Fibroblast of lung (primary cell): ENCODE data around the gene KLK8. TPM values are rescaled to one million over a fixed set of nuclear protein-coding genes. Genes with fewer than 3 reads are reported as not detected.

Experiments used
- DNase-seq, 2 donors: peaks; one replicate each; pipeline versions ENCODE4 v3.0.0 to v3.0.0-alpha.2; 2010; ENCODE audit warnings: low read depth in 2 of 2
- H2AFZ ChIP-seq: 2 replicates; pipeline ENCODE4 v1.5.1; 2012; ENCODE audit warnings: low read length, control low read depth, inconsistent platforms
- H3K27ac ChIP-seq: 2 replicates; pipeline ENCODE4 v1.5.1; 2011; ENCODE audit warnings: low read length, control low read depth; ENCODE audit not compliant: insufficient read depth
- H3K27me3 ChIP-seq: 2 replicates; pipeline ENCODE4 v1.5.1; 2011; ENCODE audit warnings: mild to moderate bottlenecking, low read length; ENCODE audit not compliant: control insufficient read depth, insufficient read depth
- H3K36me3 ChIP-seq: 2 replicates; pipeline ENCODE4 v1.5.1; 2011; ENCODE audit warnings: low read length; ENCODE audit not compliant: control insufficient read depth, insufficient read depth
- H3K4me1 ChIP-seq: 2 replicates; pipeline ENCODE4 v1.5.1; 2011; ENCODE audit warnings: low read length; ENCODE audit not compliant: control insufficient read depth, insufficient read depth; ENCODE audit errors: extremely low read depth
- H3K4me2 ChIP-seq: 2 replicates; pipeline ENCODE4 v1.5.1; 2011; ENCODE audit warnings: low read length, control low read depth; ENCODE audit not compliant: insufficient read depth; ENCODE audit errors: extremely low read depth
- H3K4me3 ChIP-seq, 4 experiments: fragments of 200-600 bp in 1 of 4; sonication (generic) in 1 of 4; replicated peaks in 1 of 4; 2 replicates each; pipeline ENCODE4 v1.5.1; 2011 to 2016; ENCODE audit warnings: low read length in 4 of 4, low read depth in 3 of 4, mild to moderate bottlenecking in 3 of 4, control low read depth in 2 of 4, inconsistent platforms in 1 of 4, mixed read lengths in 1 of 4; ENCODE audit not compliant: insufficient read depth in 1 of 4; ENCODE audit errors: control extremely low read depth in 1 of 4
- H3K79me2 ChIP-seq: 2 replicates; pipeline ENCODE4 v1.5.1; 2012; ENCODE audit warnings: mild to moderate bottlenecking, low read length, inconsistent platforms; ENCODE audit not compliant: control insufficient read depth, insufficient read depth
- H3K9ac ChIP-seq: 2 replicates; pipeline ENCODE4 v1.5.1; 2011; ENCODE audit warnings: mild to moderate bottlenecking, low read length, control low read depth; ENCODE audit not compliant: insufficient read depth
- H3K9me3 ChIP-seq: 2 replicates; pipeline ENCODE4 v1.5.1; 2012; ENCODE audit warnings: low read depth, low read length; ENCODE audit not compliant: control insufficient read depth, insufficient read depth
- H4K20me1 ChIP-seq: 2 replicates; pipeline ENCODE4 v1.5.1; 2011; ENCODE audit warnings: low read length; ENCODE audit not compliant: control insufficient read depth, insufficient read depth; ENCODE audit errors: extremely low read depth
- EZH2 ChIP-seq: IDR thresholded peaks from 2 replicates; pipeline ENCODE4 v1.5.1; 2012; ENCODE audit warnings: low read length, control low read depth, mild to moderate bottlenecking; ENCODE audit errors: missing control alignments
- polyA plus RNA-seq, 2 donors: library from polyadenylated mRNA; depleted of rRNA in 1 of 2; stranded (reverse) in 1 of 2; unstranded in 1 of 2; fragments of >200 nt; gene quantifications; 2 replicates each; pipeline ENCODE4 v1.2.1, GENCODE V29; 2011 to 2012; ENCODE audit warnings: missing spikeins in 1 of 2
- total RNA-seq: library from RNA; depleted of rRNA; stranded (reverse); fragments of >200 nt; gene quantifications from 2 replicates; pipeline ENCODE4 v1.2.1, GENCODE V29; 2014
- TF ChIP-seq, protein P1 (sequence below), 2 donors: IDR thresholded peaks in 1 of 2; conservative IDR thresholded peaks in 1 of 2; 1 replicate in 1 of 2; 2 replicates in 1 of 2; pipeline ENCODE4 v1.5.1; 2011 to 2012; ENCODE audit warnings: low read length in 2 of 2, control low read depth in 1 of 2, inconsistent platforms in 1 of 2, low read depth in 1 of 2, mild to moderate bottlenecking in 1 of 2

Gene KLK8
- total and polyA plus RNA-seq, 2 donors (not counting 1 experiment from before 2014, with no cell fraction given): not detected

DNA sequence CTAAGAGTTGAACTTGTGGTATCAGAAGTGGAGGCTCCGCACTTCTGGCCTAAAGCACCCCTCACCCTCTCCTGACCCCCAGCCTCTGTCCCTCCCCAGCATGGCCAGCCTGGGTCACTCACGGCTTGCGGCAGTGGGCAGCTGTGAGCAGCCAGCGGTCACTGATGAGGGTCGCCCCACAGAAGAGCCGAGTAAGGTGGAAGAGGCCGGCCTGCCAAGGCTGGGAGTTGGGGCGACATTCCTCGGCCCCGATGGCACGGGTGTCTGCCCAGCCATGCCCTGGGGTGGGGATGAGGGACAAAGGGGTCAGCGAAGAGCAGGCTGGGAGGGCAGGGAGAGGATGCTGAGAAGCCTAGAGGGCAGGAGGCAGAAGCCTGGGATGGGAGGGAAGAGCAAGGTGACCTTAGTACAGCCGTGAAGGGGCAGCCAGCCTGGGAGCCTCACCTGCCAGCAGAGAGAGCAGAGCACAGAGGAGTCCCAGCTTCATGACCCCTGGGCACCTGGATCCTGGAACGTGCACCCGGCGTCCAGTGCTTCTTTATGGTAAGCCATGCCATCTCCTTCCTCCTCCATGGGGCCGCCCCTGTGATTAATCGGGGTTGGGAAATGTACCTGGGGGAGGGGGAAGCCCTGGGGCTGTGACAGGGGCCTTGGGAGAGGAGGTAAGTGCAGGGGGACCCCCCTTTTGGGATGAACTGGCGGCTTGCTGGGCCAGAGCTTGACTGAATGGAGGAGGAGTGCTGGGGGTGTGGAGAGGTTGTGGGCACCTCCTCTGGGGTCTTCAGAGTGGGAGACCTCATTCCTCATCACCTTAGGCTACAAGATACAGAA, 7.9 kb upstream of the KLK8 start:
- H3K27me3 ChIP-seq: no peaks in the 10 kb centered on the region
- H3K9ac ChIP-seq: no peak overlapping the region
- no peaks in the 10 kb centered on the region for H4K20me1 ChIP-seq
- H2AFZ ChIP-seq: no peak overlapping the region
- H3K27ac ChIP-seq: no peak overlapping the region
- H3K36me3 ChIP-seq: no peaks in the 10 kb centered on the region
- H3K4me3 ChIP-seq: no peak overlapping the region
- H3K79me2 ChIP-seq: no peaks in the 10 kb centered on the region
- no peak overlapping the region for H3K4me2 ChIP-seq
- TF ChIP-seq, protein P1, sequence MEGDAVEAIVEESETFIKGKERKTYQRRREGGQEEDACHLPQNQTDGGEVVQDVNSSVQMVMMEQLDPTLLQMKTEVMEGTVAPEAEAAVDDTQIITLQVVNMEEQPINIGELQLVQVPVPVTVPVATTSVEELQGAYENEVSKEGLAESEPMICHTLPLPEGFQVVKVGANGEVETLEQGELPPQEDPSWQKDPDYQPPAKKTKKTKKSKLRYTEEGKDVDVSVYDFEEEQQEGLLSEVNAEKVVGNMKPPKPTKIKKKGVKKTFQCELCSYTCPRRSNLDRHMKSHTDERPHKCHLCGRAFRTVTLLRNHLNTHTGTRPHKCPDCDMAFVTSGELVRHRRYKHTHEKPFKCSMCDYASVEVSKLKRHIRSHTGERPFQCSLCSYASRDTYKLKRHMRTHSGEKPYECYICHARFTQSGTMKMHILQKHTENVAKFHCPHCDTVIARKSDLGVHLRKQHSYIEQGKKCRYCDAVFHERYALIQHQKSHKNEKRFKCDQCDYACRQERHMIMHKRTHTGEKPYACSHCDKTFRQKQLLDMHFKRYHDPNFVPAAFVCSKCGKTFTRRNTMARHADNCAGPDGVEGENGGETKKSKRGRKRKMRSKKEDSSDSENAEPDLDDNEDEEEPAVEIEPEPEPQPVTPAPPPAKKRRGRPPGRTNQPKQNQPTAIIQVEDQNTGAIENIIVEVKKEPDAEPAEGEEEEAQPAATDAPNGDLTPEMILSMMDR (conservative IDR thresholded peaks at IDR 0.05 in 1 of 2, IDR thresholded peaks at IDR 0.05 in 1 of 2; ENCODE audit: low read depth in 1 of 2, low read length in 2 of 2): no peak
- TF ChIP-seq EZH2: no peak
- no peaks in the 10 kb centered on the region for H3K4me1 ChIP-seq
- DNase-seq: no peak
- no peaks in the 10 kb centered on the region for H3K9me3 ChIP-seq

DNA sequence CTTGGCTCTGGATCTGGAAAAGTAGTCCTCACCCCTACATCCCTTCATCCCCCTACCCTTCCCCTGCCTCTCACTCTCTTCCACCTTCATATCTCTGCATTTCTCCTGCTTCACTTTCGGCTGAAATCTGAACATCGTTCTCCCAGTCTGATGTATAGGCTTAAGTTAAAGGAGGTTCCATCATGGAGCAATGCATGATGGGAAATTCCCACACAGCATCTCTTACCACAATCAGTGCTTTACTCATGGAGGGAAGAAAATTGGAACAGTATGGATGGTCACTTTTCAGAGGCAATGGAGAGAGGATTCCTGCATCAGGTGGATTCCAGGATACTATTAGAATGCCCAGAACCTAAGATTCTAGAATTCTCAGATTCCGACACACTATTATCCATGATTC, 6.1 kb upstream of the KLK8 start:
- TF ChIP-seq EZH2: no peak
- TF ChIP-seq, protein P1 (conservative IDR thresholded peaks at IDR 0.05 in 1 of 2, IDR thresholded peaks at IDR 0.05 in 1 of 2; ENCODE audit: low read depth in 1 of 2, low read length in 2 of 2): no peak
- no peaks in the 10 kb centered on the region for H3K36me3 ChIP-seq
- H3K27ac ChIP-seq: no peak overlapping the region
- no peak for DNase-seq
- H3K4me2 ChIP-seq: no peak overlapping the region
- H3K4me3 ChIP-seq: no peak overlapping the region
- no peaks in the 10 kb centered on the region for H3K27me3 ChIP-seq
- H3K9me3 ChIP-seq: no peaks in the 10 kb centered on the region
- H3K9ac ChIP-seq: no peak overlapping the region
- H3K4me1 ChIP-seq: no peaks in the 10 kb centered on the region
- no peak overlapping the region for H2AFZ ChIP-seq
- no peaks in the 10 kb centered on the region for H3K79me2 ChIP-seq
- no peaks in the 10 kb centered on the region for H4K20me1 ChIP-seq

DNA sequence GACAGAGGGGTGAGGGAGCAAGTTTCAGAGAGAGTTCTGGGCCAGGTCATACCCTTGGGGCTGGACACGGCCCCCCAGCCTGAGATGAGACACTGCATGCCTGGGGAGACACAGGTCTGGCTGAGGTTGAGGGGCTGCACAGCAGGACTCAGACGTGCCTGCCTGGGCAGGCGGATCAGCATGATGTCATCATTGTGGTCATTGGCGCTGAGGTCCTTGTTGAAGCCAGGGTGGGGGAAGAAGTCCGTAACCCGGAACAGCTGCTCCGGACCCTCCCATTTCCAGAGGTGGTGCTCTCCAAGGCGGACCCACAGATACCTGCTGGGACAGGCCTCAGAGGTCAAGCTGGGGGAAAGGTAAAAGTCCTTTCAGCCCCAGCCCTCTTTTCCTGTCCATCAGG, 5.0 kb upstream of the KLK8 start:
- no peaks in the 10 kb centered on the region for H3K4me1 ChIP-seq
- no peak overlapping the region for H3K9ac ChIP-seq
- H2AFZ ChIP-seq: no peak overlapping the region
- H3K4me3 ChIP-seq: no peak overlapping the region
- H3K36me3 ChIP-seq: no peaks in the 10 kb centered on the region
- H3K9me3 ChIP-seq: no peaks in the 10 kb centered on the region
- DNase-seq: no peak
- no peaks in the 10 kb centered on the region for H3K27me3 ChIP-seq
- H3K27ac ChIP-seq: no peak overlapping the region
- no peak overlapping the region for H3K4me2 ChIP-seq
- H4K20me1 ChIP-seq: no peaks in the 10 kb centered on the region
- TF ChIP-seq, protein P1 (conservative IDR thresholded peaks at IDR 0.05 in 1 of 2, IDR thresholded peaks at IDR 0.05 in 1 of 2; ENCODE audit: low read depth in 1 of 2, low read length in 2 of 2): no peak
- TF ChIP-seq EZH2: no peak
- H3K79me2 ChIP-seq: no peaks in the 10 kb centered on the region
